GM19328 (cell line): ENCODE data around the gene ITSN1.
"Not testable (repeated sequence)": the region's sequence is repeated elsewhere in the genome, so short reads cannot be mapped to it uniquely, and the experiment has no call there.

ENCODE experiments used
- ATAC-seq: cut with Tn5 transposase; IDR thresholded peaks from one replicate; pipeline ENCODE4 v1.9.1; 2021; ENCODE audit warnings: mild to moderate bottlenecking, moderate library complexity; ENCODE audit not compliant: unreplicated experiment

The ITSN1 gene

DNA sequence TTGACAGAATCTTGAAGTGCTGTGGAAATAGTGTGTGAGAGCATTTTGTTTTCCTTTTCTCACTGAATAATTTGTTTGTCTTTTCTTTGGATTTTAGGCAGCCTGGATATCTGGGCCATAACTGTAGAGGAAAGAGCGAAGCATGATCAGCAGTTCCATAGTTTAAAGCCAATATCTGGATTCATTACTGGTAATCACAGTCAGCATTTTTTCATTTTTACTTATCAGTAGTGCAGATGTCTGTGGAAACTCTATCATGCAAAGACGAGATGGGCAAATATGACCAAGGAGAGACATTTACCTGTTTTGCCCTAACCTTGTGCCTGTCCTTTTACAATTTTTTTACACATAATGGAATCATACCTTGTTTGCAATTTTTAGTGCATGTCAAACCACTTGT is 78.8 kb downstream of the ITSN1 start:
- ATAC-seq: no peak

DNA sequence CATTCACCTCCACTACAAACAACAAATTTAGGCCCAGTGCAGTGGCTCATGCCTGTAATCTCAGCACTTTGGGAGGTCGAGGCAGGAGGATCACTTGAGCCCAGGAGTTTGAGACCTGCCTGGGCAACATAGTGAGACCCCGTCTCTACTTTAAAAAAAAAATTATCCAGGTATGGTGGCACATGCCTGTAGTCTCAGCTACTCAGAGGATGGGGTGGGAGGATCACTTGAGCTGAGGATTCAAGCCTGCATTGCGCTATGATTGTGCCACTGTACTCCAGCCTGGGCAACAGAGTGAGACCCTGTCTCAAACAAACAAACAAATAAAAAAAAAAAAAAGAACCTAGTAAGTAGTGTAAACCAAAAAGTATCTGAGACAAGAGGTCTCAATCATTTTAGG is 86.8 kb downstream of the ITSN1 start:
- ATAC-seq: not testable (repeated sequence)

DNA sequence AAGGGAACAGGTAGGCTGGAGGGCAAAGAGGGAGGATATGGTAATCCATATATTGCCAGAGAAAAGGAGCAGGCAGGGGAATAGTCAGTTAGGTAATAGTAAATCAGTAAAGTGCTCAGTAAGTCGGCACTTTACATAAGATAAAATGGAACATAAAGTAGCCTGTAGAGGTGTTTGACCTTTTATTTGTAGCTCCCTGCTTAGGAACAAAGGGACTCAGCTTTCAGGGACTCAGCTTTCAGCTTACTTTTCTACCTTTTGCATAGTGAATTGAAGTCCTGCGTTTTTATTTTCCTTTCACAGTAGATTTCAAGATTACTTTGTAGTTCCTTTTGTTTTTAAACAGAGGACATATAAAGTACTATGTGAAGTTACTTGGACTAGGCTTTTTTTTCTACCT is 87.3 kb downstream of the ITSN1 start:
- ATAC-seq: no peak

DNA sequence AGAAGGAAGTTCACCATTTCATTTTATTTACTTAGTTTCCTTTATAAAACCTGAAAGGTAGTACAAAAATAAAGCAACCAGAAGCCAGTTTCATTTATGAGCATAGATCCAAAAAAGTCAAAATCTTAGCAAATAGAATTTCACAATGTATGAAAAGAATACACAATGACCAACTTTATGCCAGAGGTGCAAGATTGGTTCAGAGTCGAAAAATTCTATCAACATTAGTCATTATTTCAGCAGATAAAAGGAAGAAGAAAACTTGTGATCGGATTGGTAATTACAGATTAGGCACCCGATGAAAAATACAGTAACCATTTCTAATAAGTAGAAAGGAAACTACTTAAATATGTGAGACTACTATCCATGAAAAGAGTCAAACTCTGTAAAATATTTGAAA is 89.1 kb downstream of the ITSN1 start:
- ATAC-seq: no peak

DNA sequence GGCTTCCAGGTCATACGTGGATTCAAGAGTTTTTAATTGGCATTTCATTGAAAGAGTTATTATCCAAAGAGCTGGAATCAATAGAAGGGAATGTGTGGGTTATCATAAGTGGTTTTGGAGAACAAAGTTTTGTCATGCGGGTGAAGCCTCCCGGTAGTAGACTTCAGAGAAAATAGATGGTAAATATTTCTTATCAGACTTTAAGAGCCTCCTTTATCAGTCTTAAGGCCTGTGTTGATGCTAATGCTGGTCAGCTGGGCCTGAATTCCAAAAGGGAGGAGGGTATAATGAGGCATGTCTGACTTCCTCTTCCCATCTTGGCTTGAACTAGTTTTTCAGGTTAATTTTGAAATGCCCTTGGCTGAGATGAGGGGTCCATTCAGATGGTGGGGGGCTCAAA is 89.7 kb downstream of the ITSN1 start:
- ATAC-seq: no peak

DNA sequence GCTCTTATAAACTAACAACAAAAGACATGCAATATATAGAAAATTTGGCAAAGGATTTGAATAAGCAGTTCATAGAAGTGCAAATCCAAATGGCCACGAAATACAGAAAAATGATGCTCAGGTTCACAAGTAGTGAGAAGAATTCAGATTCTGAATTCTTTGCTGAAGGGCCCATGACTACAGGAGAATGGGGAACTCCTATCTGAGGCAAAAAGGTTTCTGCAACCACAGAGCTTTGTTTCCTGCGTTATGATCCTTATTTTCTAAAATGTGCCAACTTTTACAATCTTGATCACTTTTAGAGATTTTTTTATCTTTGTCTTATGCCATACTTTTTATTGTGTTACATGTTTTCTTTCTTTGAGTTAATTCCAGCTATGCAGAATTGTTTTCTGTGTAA is 91.3 kb downstream of the ITSN1 start:
- ATAC-seq: no peak

DNA sequence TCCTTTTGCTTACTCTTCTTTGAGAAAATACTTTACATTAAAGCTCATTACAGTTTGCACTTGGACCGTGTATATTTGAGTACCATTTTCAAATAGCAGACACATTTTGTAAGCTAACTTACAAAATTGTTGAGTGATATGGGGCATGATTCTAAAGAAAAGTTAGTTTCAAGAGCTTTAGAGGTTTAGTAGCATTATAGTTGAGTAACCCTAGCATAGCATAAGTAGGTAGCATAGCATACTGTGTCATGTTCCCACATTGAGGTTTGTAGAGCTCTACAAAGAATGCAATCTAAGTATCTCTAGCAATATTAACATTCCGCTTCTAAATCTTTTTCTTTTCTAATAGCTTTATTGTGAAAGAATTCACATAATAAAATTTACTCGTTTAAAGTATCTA is 92.0 kb downstream of the ITSN1 start:
- ATAC-seq: no peak

DNA sequence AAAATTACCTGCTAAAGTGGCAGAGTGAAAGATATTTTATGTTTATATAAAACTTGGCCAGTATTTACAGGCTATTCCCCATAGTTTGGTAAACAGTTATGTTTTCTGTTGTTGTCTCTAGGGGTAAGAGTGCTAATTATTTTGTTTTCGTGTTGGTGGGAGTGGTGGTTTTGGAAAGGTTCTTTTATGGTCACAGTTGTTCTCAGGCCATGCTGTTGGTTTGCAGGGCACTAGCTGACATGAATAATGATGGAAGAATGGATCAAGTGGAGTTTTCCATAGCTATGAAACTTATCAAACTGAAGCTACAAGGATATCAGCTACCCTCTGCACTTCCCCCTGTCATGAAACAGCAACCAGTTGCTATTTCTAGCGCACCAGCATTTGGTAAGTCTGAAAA is 92.5 kb downstream of the ITSN1 start:
- no peak for ATAC-seq

- ATAC-seq: no peak
Observed at GRCh38 chr21:33736569-33736968, 94.3 kb downstream of the ITSN1 start.

- no peak for ATAC-seq
Observed at GRCh38 chr21:33739701-33740100, 97.4 kb downstream of the ITSN1 start.

GRCh38 chr21:33747420-33747819 is 105.1 kb downstream of the ITSN1 start:
- no peak for ATAC-seq

DNA sequence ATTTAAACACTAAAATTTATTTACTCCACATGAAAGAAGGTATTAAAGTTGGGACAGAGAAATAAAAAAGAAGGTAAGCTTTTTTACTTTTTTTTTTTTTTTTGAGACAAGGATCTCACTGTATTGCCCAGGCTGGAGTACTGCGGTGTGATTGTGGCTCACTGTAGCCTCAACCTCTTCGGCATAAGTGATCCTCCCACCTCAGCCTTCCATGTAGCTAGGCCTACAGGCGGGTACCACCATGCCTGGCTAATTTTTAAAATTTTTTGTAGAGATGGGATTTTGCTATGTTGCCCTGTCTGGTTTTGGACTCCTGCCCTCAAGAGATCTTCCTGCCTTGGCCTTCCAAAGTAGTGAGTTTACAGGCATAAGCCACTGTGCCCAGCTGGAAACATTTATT is 106.6 kb downstream of the ITSN1 start:
- no peak for ATAC-seq

DNA sequence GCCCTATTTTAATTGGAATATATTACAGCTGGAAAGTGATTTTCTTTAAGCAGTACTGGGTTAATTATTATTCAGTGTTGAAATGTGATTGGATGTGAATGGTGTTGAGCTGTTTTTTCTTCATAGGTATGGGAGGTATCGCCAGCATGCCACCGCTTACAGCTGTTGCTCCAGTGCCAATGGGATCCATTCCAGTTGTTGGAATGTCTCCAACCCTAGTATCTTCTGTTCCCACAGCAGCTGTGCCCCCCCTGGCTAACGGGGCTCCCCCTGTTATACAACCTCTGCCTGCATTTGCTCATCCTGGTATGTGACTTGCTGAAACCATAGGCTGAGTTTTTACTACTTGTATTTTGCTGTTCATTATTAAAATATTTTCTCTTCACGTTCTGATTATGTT is 107.7 kb downstream of the ITSN1 start:
- no peak for ATAC-seq

- ATAC-seq: no peak
Observed at GRCh38 chr21:33751120-33751519, 108.8 kb downstream of the ITSN1 start.

- no peak for ATAC-seq
Observed at GRCh38 chr21:33751533-33751932, 109.2 kb downstream of the ITSN1 start.

DNA sequence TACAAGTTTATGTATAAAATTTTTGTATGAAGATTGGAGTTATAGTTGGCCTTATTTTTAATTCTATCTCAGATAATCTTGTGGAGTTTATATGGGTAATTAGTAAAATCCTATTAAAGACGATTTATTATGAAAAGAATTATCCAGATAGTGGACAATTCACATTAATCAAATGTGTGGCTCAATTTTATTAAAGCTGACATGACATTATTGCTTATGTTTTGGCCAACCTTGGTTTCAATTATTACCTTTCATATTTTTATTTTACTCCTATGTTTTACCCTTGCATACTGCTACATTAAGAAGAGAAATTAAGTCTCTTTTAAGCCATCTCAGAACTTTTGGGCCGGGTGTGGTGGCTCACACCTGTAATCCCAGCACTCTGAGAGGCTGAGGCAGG is 110.0 kb downstream of the ITSN1 start:
- no peak for ATAC-seq

- ATAC-seq: no peak
Observed at GRCh38 chr21:33753886-33754285, 111.6 kb downstream of the ITSN1 start.

GRCh38 chr21:33754481-33754880 is 112.2 kb downstream of the ITSN1 start:
- no peak for ATAC-seq

DNA sequence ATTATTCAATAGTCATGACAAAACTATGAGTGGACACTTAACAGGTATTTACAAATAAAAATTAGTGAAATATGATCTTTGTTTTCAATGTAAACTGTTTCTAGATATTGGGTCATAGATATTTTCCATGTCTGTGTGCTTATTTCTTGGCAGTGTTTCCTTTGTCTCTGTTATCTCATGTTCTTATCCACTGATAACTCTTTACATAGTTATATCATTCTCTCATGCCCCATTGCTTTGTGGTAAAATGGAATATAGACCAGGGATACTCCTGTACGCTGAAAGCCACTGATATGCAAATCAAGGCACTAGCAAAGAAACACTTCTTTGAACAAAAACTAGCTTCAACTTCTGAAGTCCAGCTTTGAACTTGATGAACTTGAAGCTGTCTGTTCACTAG is 113.1 kb downstream of the ITSN1 start:
- ATAC-seq: no peak

DNA sequence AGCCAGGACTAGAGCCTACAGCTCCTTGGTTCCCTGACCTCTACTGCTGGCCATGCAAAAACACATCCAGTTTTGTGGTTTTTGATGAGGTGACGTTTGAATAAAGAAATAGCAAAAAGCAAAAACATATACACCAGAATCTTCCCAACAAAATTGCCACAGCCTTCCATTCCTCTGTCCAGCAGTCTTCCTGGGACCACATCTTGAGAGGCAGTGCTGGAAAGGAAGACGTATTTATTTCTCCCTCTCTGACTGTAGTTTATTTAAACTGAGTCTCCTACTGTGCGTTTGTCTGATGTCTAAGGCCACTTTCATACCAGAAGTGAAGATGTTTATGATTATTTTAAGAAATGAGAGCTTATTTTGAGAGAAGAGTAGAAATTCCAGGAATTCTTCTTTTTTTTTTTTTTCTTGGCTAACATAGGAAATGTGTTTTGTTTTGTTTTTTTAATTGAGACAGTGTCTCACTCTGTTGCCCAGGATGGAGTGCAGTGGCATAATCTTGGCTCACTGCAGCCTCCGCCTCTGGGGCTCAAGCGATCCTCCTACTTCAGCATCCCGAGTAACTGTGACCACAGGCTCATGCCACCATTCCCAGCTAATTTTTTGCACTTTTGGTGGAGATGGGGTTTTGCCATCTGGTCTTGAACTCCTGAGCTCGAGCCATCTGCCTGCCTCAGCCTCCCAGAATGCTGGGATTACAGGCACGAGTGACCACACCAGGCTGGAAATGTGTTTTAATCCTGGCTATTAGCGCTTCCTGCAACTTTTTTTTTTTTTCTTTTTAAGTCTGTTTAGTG is 118.5 kb downstream of the ITSN1 start:
- no peak for ATAC-seq

GRCh38 chr21:33761441-33762036 is 119.2 kb downstream of the ITSN1 start:
- no peak for ATAC-seq

DNA sequence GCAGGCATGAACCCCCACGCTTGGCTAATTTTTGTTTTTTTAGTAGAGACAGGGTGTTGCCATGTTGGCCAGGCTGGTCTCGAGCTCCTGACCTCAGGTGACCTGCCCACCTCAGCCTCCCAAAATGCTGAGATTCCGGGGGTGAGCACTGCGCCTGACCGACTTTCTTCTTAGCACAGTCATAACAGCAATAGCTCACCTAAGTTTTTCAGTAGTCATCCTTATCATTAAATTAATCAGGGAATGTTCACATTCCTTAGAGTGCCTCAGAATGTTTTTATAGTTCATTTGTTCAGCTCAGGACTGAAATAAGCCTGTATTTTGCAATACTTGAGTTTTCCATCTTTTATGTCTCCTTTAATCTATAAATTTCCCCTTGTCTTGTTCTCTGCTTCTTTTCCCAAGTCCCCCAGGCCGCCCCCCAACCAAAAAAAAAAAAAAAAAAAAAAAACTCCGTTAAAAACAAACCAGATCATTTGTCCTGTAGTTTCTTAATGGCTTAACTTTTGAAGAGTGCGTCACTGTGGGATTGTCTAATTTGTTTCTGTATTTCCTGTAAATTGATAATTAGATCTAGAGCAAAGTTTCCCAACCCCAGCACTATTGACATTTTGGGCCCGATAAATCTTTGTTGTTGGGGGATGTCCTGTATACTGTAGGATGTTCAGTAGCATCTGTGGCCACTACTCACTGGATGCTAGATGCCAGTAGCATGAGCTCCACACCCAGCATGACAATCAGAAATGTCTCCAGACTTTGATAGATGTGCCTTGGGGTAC is 120.7 kb downstream of the ITSN1 start:
- no peak for ATAC-seq
